ENCODE data around the gene TICAM1. TPM values are rescaled to one million over a fixed set of nuclear protein-coding genes. Genes with fewer than 3 reads are reported as not detected.

The TICAM1 gene
- total and polyA plus RNA-seq, 2 of the 13 experiments (the other 11 are each of a cell fraction or from before 2014, with no cell fraction given): 0.33 to 0.95 TPM

- TF ChIP-seq ZNF766 (CRISPR knock-in tag; IDR thresholded peaks at IDR 0.05; ENCODE audit: borderline replicate concordance): 0 out of 2 replicates have a peak, but pooled peaks have one; percentile 37
- peak; percentile 88 for TF ChIP-seq PAF1 (CRISPR knock-in tag; IDR thresholded peaks at IDR 0.05)
- no peak for TF ChIP-seq TBP (CRISPR knock-in tag; IDR thresholded peaks at IDR 0.05)
- TF ChIP-seq ZNF451 (CRISPR knock-in tag; IDR thresholded peaks at IDR 0.05): no peak
- TF ChIP-seq ZNF792 (CRISPR knock-in tag; IDR thresholded peaks at IDR 0.05): no peak
- TF ChIP-seq ZC3H13 (CRISPR knock-in tag; IDR thresholded peaks at IDR 0.05): no peak; the same call in none of the 2 replicates
- peak; percentile 93; the same call in 1 of the 2 replicates for TF ChIP-seq CHD4 (IDR thresholded peaks at IDR 0.05; ENCODE audit: borderline replicate concordance, low read length)
- no peak for TF ChIP-seq ZNF547 (CRISPR knock-in tag; IDR thresholded peaks at IDR 0.05)
- TF ChIP-seq ZNF674 (CRISPR knock-in tag; IDR thresholded peaks at IDR 0.05; ENCODE audit: low read depth): no peak
- TF ChIP-seq FOSL1 (CRISPR knock-in tag; IDR thresholded peaks at IDR 0.05; ENCODE audit: borderline replicate concordance): no peak
- TF ChIP-seq SMARCE1 (IDR thresholded peaks at IDR 0.05; ENCODE audit: borderline replicate concordance): no peak
- TF ChIP-seq ZKSCAN8 (CRISPR knock-in tag; IDR thresholded peaks at IDR 0.05; ENCODE audit: borderline replicate concordance): no peak
- no peak for TF ChIP-seq HOXA7 (CRISPR knock-in tag; IDR thresholded peaks at IDR 0.05)
- no peak for TF ChIP-seq ZNF468 (CRISPR knock-in tag; IDR thresholded peaks at IDR 0.05)
- TF ChIP-seq ZNF572 (CRISPR knock-in tag; IDR thresholded peaks at IDR 0.05): no peak
- TF ChIP-seq ZNF382 (CRISPR knock-in tag; IDR thresholded peaks at IDR 0.05; ENCODE audit: borderline replicate concordance): no peak
- TF ChIP-seq TP53 (CRISPR knock-in tag; conservative IDR thresholded peaks at IDR 0.05): no peak
- TF ChIP-seq TEF (CRISPR knock-in tag; IDR thresholded peaks at IDR 0.05): no peak
- TF ChIP-seq RBAK (CRISPR knock-in tag; IDR thresholded peaks at IDR 0.05): no peak
- no peak for TF ChIP-seq ASH2L (IDR thresholded peaks at IDR 0.05; ENCODE audit: insufficient read length, low read depth, low read length)
- TF ChIP-seq, protein P1, sequence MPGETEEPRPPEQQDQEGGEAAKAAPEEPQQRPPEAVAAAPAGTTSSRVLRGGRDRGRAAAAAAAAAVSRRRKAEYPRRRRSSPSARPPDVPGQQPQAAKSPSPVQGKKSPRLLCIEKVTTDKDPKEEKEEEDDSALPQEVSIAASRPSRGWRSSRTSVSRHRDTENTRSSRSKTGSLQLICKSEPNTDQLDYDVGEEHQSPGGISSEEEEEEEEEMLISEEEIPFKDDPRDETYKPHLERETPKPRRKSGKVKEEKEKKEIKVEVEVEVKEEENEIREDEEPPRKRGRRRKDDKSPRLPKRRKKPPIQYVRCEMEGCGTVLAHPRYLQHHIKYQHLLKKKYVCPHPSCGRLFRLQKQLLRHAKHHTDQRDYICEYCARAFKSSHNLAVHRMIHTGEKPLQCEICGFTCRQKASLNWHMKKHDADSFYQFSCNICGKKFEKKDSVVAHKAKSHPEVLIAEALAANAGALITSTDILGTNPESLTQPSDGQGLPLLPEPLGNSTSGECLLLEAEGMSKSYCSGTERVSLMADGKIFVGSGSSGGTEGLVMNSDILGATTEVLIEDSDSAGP (CRISPR knock-in tag; IDR thresholded peaks at IDR 0.05; ENCODE audit: borderline replicate concordance): no peak
- TF ChIP-seq CENPBD1 (CRISPR knock-in tag; IDR thresholded peaks at IDR 0.05; ENCODE audit: borderline replicate concordance, low read depth): no peak
- TF ChIP-seq SMC3 (IDR thresholded peaks at IDR 0.05; ENCODE audit: low read length): no peak
- peak; percentile 65 for TF ChIP-seq MNT (IDR thresholded peaks at IDR 0.05)
- TF ChIP-seq MXI1 (IDR thresholded peaks at IDR 0.05; ENCODE audit: borderline replicate concordance, low read depth, low read length): peak; percentile 97
These were observed 15.9 kb downstream of the TICAM1 start (continued) for GRCh38 chr19:4815426-4816201.

Measured in HepG2 (cell line).